ENCODE results near the gene LTF.

The LTF gene

GRCh38 chr3:46498916-46499519 lies 34.3 kb upstream of the LTF start:
- no peak overlapping the region for H2BK120ac ChIP-seq (ENCODE audit: low read depth, low read length)
- no peak overlapping the region for H2AK5ac ChIP-seq (ENCODE audit: low read depth, low read length)
- no peak overlapping the region for H4K91ac ChIP-seq (ENCODE audit: low read depth, low read length, poor library complexity)

GRCh38 chr3:46497556-46498265 lies 33.0 kb upstream of the LTF start, which contains the start of gene RTP3:
Gene RTP3, plus strand, starts transcription at chr3:46497976. Its CDS starts 87 bp downstream, at chr3:46498063.
- H3K4me1 ChIP-seq (ENCODE audit: control insufficient read depth in 2 of 2, insufficient read depth in 1 of 2, low read depth in 1 of 2, low read length in 2 of 2): no peaks in the 10 kb centered on the region
- H2BK12ac ChIP-seq (ENCODE audit: low read length): no peak within 1 kb of the TSS
- DNase-seq (ENCODE audit: low spot score): no peak
- H4K8ac ChIP-seq (ENCODE audit: low read depth, low read length): no peak within 1 kb of the TSS
- H2BK15ac ChIP-seq (ENCODE audit: low read length): no peak within 1 kb of the TSS
- H3K9me3 ChIP-seq (replicated peaks in 1 of 2; ENCODE audit: control insufficient read depth in 2 of 2, insufficient read depth in 1 of 2, low read depth in 1 of 2, low read length in 2 of 2): no peaks in the 10 kb centered on the region
- no peak within 1 kb of the TSS for H2AFZ ChIP-seq (ENCODE audit: low read length)
- H3K18ac ChIP-seq (ENCODE audit: low read length): peak within 1 kb of the TSS; percentile 4
- peaks cover 0 to 6% (median 0%) of the 10 kb centered on the region in 3 experiments for H3K27me3 ChIP-seq (ENCODE audit: control insufficient read depth in 3 of 3, insufficient read depth in 3 of 3, low read depth in 1 of 3, low read length in 3 of 3)
- no peak within 1 kb of the TSS for H3K4me3 ChIP-seq (ENCODE audit: low read length in 2 of 2)
- no peak within 1 kb of the TSS for H2BK5ac ChIP-seq (ENCODE audit: low read length)
- WGBS, 2 donors (ENCODE audit: extremely low coverage in 2 of 2, insufficient read length in 2 of 2, insufficient replicate concordance in 1 of 2): no CpG with 5 or more reads among the region's 9 CpGs
- no peak within 1 kb of the TSS for H3K4me2 ChIP-seq (ENCODE audit: insufficient read depth, low read length, poor library complexity, severe bottlenecking)
- H2BK120ac ChIP-seq (ENCODE audit: low read depth, low read length): no peak within 1 kb of the TSS
- no peak within 1 kb of the TSS for H3K4ac ChIP-seq (ENCODE audit: low read length)
- H2AK5ac ChIP-seq (ENCODE audit: low read depth, low read length): peak within 1 kb of the TSS; percentile 40
- no peak within 1 kb of the TSS for H4K91ac ChIP-seq (ENCODE audit: low read depth, low read length, poor library complexity)
- H3K27ac ChIP-seq (replicated peaks; ENCODE audit: low read length): no peak within 1 kb of the TSS
- H3K14ac ChIP-seq (ENCODE audit: low read length): no peak within 1 kb of the TSS
- no peak within 1 kb of the TSS for H3K9ac ChIP-seq (ENCODE audit: low read depth, low read length, poor library complexity)
- peak within 1 kb of the TSS; percentile 44 for H3K23ac ChIP-seq (ENCODE audit: low read depth, low read length, poor library complexity)
- H3K36me3 ChIP-seq (replicated peaks in 1 of 2; ENCODE audit: control insufficient read depth in 2 of 2, insufficient read depth in 2 of 2, low read length in 2 of 2): no peaks in the 10 kb centered on the region
- no peaks in the 10 kb centered on the region for H3K79me1 ChIP-seq (ENCODE audit: low read depth, low read length)

More at GRCh38 chr3:46498916-46499519, 34.3 kb upstream of the LTF start:
- Histone ChIP-seq H2BK5ac (ENCODE audit: low read length) (no peak overlapping the region), H3K4me2 (ENCODE audit: insufficient read depth, low read length, poor library complexity, severe bottlenecking) (no peak overlapping the region), H3K27me3 (ENCODE audit: control insufficient read depth in 3 of 3, insufficient read depth in 3 of 3, low read depth in 1 of 3, low read length in 3 of 3) (peaks cover 0 to 6% (median 0%) of the 10 kb centered on the region in 3 experiments), H3K9ac (ENCODE audit: low read depth, low read length, poor library complexity) (no peak overlapping the region), H3K4me3 (ENCODE audit: low read length in 2 of 2) (no peak overlapping the region), H3K9me3 (replicated peaks in 1 of 2; ENCODE audit: control insufficient read depth in 2 of 2, insufficient read depth in 1 of 2, low read depth in 1 of 2, low read length in 2 of 2) (no peaks in the 10 kb centered on the region), H2AFZ (ENCODE audit: low read length) (no peak overlapping the region), H2BK12ac (ENCODE audit: low read length) (no peak overlapping the region), H3K36me3 (replicated peaks in 1 of 2; ENCODE audit: control insufficient read depth in 2 of 2, insufficient read depth in 2 of 2, low read length in 2 of 2) (no peaks in the 10 kb centered on the region), H3K4ac (ENCODE audit: low read length) (no peak overlapping the region), H4K8ac (ENCODE audit: low read depth, low read length) (no peak overlapping the region), H3K27ac (replicated peaks; ENCODE audit: low read length) (no peak overlapping the region), H3K79me1 (ENCODE audit: low read depth, low read length) (no peaks in the 10 kb centered on the region), H3K18ac (ENCODE audit: low read length) (no peak overlapping the region), H2BK15ac (ENCODE audit: low read length) (no peak overlapping the region), H3K4me1 (ENCODE audit: control insufficient read depth in 2 of 2, insufficient read depth in 1 of 2, low read depth in 1 of 2, low read length in 2 of 2) (no peaks in the 10 kb centered on the region), H3K14ac (ENCODE audit: low read length) (no peak overlapping the region), H3K23ac (ENCODE audit: low read depth, low read length, poor library complexity) (no peak overlapping the region)
- no peak for DNase-seq (ENCODE audit: low spot score)
- WGBS, 2 donors (ENCODE audit: extremely low coverage in 2 of 2, insufficient read length in 2 of 2, insufficient replicate concordance in 1 of 2): no CpG with 5 or more reads among the region's 6 CpGs

- peak overlapping the region; percentile 44 for H3K23ac ChIP-seq (ENCODE audit: low read depth, low read length, poor library complexity)
- no peak overlapping the region for H3K4me3 ChIP-seq (ENCODE audit: low read length in 2 of 2)
- DNase-seq (ENCODE audit: low spot score): no peak
- no peak overlapping the region for H3K9ac ChIP-seq (ENCODE audit: low read depth, low read length, poor library complexity)
- H4K8ac ChIP-seq (ENCODE audit: low read depth, low read length): no peak overlapping the region
- peak overlapping the region; percentile 4 for H3K18ac ChIP-seq (ENCODE audit: low read length)
- WGBS, 2 donors (ENCODE audit: extremely low coverage in 2 of 2, insufficient read length in 2 of 2, insufficient replicate concordance in 1 of 2): no CpG with 5 or more reads among the region's 9 CpGs
- no peak overlapping the region for H3K27ac ChIP-seq (replicated peaks; ENCODE audit: low read length)
- H3K27me3 ChIP-seq (ENCODE audit: control insufficient read depth in 3 of 3, insufficient read depth in 3 of 3, low read depth in 1 of 3, low read length in 3 of 3): peaks cover 0 to 6% (median 0%) of the 10 kb centered on the region in 3 experiments
- H3K4ac ChIP-seq (ENCODE audit: low read length): no peak overlapping the region
- no peak overlapping the region for H2BK12ac ChIP-seq (ENCODE audit: low read length)
- H3K36me3 ChIP-seq (replicated peaks in 1 of 2; ENCODE audit: control insufficient read depth in 2 of 2, insufficient read depth in 2 of 2, low read length in 2 of 2): no peaks in the 10 kb centered on the region
- H3K79me1 ChIP-seq (ENCODE audit: low read depth, low read length): no peaks in the 10 kb centered on the region
- no peak overlapping the region for H2BK120ac ChIP-seq (ENCODE audit: low read depth, low read length)
- H4K91ac ChIP-seq (ENCODE audit: low read depth, low read length, poor library complexity): no peak overlapping the region
- no peak overlapping the region for H2BK5ac ChIP-seq (ENCODE audit: low read length)
- H2AK5ac ChIP-seq (ENCODE audit: low read depth, low read length): peak overlapping the region; percentile 40
- H3K9me3 ChIP-seq (replicated peaks in 1 of 2; ENCODE audit: control insufficient read depth in 2 of 2, insufficient read depth in 1 of 2, low read depth in 1 of 2, low read length in 2 of 2): no peaks in the 10 kb centered on the region
- no peak overlapping the region for H3K14ac ChIP-seq (ENCODE audit: low read length)
- H2BK15ac ChIP-seq (ENCODE audit: low read length): no peak overlapping the region
- H3K4me2 ChIP-seq (ENCODE audit: insufficient read depth, low read length, poor library complexity, severe bottlenecking): no peak overlapping the region
- H3K4me1 ChIP-seq (ENCODE audit: control insufficient read depth in 2 of 2, insufficient read depth in 1 of 2, low read depth in 1 of 2, low read length in 2 of 2): no peaks in the 10 kb centered on the region
- H2AFZ ChIP-seq (ENCODE audit: low read length): no peak overlapping the region
These were observed 32.2 kb upstream of the LTF start for GRCh38 chr3:46496746-46497555.

All from neuronal stem cell (in vitro differentiated cells).